Measurements from ENCODE around the gene SHOX. TPM values are rescaled to one million over a fixed set of nuclear protein-coding genes. Genes with fewer than 3 reads are reported as not detected.
A peak's percentile ranks its signal among the peaks of the same experiment; 100 is the strongest.
"Not testable (repeated sequence)": the region's sequence is repeated elsewhere in the genome, so short reads cannot be mapped to it uniquely, and the experiment has no call there.

The SHOX gene
- total RNA-seq, 1 donor from 2014 or later, result not detected

DNA sequence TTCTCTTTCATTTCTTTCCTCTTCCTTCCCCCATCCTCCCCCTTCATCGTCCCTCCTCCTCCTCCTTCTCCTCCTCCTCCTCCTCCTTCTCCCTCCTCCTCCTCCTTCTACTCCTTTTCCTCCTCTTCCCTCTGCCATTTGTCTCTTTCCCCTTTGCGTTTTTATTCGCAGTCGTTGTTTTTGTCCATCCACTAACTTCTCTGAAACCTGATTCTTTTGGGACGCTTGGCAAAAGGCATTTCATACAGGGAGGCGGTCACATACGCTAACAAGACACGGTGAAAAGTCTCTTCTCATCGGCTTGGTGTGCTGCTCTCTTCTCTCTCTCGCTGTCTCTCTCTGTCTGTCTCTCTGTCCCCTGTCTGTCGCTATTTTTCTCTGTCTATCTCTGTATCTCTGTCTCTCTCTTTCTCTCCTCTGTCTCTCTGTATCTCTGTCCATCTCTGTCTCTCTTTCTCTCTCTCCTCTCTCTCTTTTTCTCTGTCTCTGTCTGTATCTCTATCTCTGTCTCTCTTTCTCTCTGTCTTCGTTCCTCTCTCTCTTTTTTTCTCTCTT, 5.4 kb upstream of the SHOX start:
- H2AFZ ChIP-seq (replicated peaks), result no peak overlapping the region
- no peak for DNase-seq (ENCODE audit: low spot score)
- H3K4me3 ChIP-seq, result no peak overlapping the region
- peaks cover 38% of the 10 kb centered on the region for H3F3A ChIP-seq (ENCODE audit: low read depth)
- Mint-ChIP-seq H3K36me3 (no peaks in the 10 kb centered on the region), H3K27me3 (ENCODE audit: insufficient read depth, low read depth) (peaks cover 79% of the 10 kb centered on the region), H3K9me3 (no peaks in the 10 kb centered on the region), H3K27ac (no peak overlapping the region), H3K4me1 (peaks cover 3% of the 10 kb centered on the region), H3K4me3 (no peak overlapping the region)
- H4K20me1 ChIP-seq (ENCODE audit: low read depth), result peaks cover 74% of the 10 kb centered on the region
- H3K4me2 ChIP-seq, result no peak overlapping the region
- no peaks in the 10 kb centered on the region for H3K9me3 ChIP-seq (ENCODE audit: low read depth)
- no peak overlapping the region for H3K27ac ChIP-seq
- H3K4me1 ChIP-seq, result peaks cover 17% of the 10 kb centered on the region
- no peaks in the 10 kb centered on the region for H3K79me2 ChIP-seq (ENCODE audit: low read depth)
- H3K36me3 ChIP-seq, result no peaks in the 10 kb centered on the region
- H3K9ac ChIP-seq, result no peak overlapping the region
- peaks cover 100% of the 10 kb centered on the region for H3K27me3 ChIP-seq
- TF ChIP-seq EZH2phosphoT487 (IDR thresholded peaks at IDR 0.05) (no peak), EZH2 (IDR thresholded peaks at IDR 0.05) (no peak)
- TF ChIP-seq, protein P1, sequence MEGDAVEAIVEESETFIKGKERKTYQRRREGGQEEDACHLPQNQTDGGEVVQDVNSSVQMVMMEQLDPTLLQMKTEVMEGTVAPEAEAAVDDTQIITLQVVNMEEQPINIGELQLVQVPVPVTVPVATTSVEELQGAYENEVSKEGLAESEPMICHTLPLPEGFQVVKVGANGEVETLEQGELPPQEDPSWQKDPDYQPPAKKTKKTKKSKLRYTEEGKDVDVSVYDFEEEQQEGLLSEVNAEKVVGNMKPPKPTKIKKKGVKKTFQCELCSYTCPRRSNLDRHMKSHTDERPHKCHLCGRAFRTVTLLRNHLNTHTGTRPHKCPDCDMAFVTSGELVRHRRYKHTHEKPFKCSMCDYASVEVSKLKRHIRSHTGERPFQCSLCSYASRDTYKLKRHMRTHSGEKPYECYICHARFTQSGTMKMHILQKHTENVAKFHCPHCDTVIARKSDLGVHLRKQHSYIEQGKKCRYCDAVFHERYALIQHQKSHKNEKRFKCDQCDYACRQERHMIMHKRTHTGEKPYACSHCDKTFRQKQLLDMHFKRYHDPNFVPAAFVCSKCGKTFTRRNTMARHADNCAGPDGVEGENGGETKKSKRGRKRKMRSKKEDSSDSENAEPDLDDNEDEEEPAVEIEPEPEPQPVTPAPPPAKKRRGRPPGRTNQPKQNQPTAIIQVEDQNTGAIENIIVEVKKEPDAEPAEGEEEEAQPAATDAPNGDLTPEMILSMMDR (IDR thresholded peaks at IDR 0.05), result no peak

DNA sequence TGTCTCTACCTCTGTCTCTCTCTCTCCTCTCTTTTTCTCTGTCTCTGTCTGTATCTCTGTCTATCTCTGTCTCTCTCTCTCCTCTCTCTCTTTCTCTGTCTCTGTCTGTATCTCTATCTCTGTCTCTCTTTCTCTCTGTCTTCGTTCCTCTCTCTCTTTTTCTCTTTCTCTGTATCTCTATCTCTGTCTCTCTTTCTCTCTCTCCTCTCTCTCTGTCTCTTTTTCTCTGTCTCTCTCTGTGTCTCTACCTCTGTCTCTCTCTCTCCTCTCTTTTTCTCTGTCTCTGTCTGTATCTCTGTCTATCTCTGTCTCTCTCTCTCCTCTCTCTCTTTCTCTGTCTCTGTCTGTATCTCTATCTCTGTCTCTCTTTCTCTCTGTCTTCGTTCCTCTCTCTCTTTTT, 4.5 kb upstream of the SHOX start:
- peaks cover 79% of the 10 kb centered on the region for H3K27me3 Mint-ChIP-seq (ENCODE audit: insufficient read depth, low read depth)
- not testable (repeated sequence) for H3K36me3 Mint-ChIP-seq

DNA sequence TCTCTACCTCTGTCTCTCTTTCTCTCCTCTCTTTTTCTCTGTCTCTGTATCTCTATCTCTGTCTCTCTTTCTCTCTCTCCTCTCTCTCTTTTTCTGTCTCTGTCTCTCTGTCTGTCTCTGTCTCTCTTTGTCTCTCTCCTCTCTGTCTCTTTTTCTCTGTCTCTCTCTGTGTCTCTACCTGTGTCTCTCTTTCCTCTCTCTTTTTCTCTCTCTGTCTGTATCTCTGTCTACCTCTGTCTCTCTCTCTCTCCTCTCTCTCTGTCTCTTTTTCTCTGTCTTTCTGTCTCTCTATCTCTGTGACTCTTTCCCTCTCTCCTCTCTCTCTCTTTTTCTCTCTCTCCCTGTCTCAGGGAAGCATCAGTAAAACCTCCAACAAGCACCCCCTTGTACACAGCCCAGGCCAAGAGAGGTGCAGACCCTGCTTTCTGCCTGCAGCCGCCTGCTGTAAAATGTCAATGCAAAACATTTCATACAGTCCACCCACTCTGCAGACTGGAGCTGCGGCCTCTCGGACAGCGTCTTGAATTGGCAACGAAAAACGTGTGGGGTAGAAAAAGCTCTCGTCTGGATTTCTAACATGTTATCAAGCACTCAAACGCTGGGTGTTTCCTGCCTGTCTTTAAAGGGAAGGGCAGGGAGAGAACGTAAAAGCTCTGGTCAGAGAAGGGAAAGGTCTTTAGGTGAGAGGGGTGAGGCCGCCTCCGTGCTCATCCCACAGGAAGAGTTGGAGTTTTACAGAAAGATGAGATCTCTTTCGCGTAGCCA, 3.7 kb upstream of the SHOX start:
- no peaks in the 10 kb centered on the region for H3K36me3 Mint-ChIP-seq
- Histone ChIP-seq H3F3A (ENCODE audit: low read depth) (peaks cover 50% of the 10 kb centered on the region), H3K36me3 (no peaks in the 10 kb centered on the region), H3K27ac (no peak overlapping the region), H3K4me2 (peak overlapping the region; percentile 25), H3K79me2 (ENCODE audit: low read depth) (no peaks in the 10 kb centered on the region), H3K9me3 (ENCODE audit: low read depth) (no peaks in the 10 kb centered on the region), H3K4me1 (peaks cover 19% of the 10 kb centered on the region), H3K9ac (no peak overlapping the region), H3K27me3 (peaks cover 100% of the 10 kb centered on the region), H3K4me3 (no peak overlapping the region), H4K20me1 (ENCODE audit: low read depth) (peaks cover 79% of the 10 kb centered on the region), H2AFZ (replicated peaks) (no peak overlapping the region)
- no peaks in the 10 kb centered on the region for H3K9me3 Mint-ChIP-seq
- H3K27ac Mint-ChIP-seq, result no peak overlapping the region
- H3K4me3 Mint-ChIP-seq, result no peak overlapping the region
- peaks cover 80% of the 10 kb centered on the region for H3K27me3 Mint-ChIP-seq (ENCODE audit: insufficient read depth, low read depth)
- peak; percentile 50 for DNase-seq (ENCODE audit: low spot score)
- TF ChIP-seq, protein P1 (IDR thresholded peaks at IDR 0.05), result no peak
- peak; percentile 92 for TF ChIP-seq EZH2 (IDR thresholded peaks at IDR 0.05)
- peak; percentile 59 for TF ChIP-seq EZH2phosphoT487 (IDR thresholded peaks at IDR 0.05)
- peaks cover 3% of the 10 kb centered on the region for H3K4me1 Mint-ChIP-seq

More for the DNA sequence above, 4.5 kb upstream of the SHOX start:
- not testable (repeated sequence) for H3K36me3 ChIP-seq; H3K4me1 Mint-ChIP-seq; H3K79me2 ChIP-seq (ENCODE audit: low read depth); DNase-seq (ENCODE audit: low spot score); H3K27ac ChIP-seq; H2AFZ ChIP-seq (replicated peaks); H3K9me3 ChIP-seq (ENCODE audit: low read depth); H3K4me3 ChIP-seq; H3K27ac Mint-ChIP-seq; H3K9ac ChIP-seq; H3K9me3 Mint-ChIP-seq; H3K4me3 Mint-ChIP-seq; H3K4me2 ChIP-seq
- Histone ChIP-seq H3K4me1 (peaks cover 19% of the 10 kb centered on the region), H4K20me1 (ENCODE audit: low read depth) (peaks cover 74% of the 10 kb centered on the region), H3K27me3 (peaks cover 100% of the 10 kb centered on the region), H3F3A (ENCODE audit: low read depth) (peaks cover 46% of the 10 kb centered on the region)

DNA sequence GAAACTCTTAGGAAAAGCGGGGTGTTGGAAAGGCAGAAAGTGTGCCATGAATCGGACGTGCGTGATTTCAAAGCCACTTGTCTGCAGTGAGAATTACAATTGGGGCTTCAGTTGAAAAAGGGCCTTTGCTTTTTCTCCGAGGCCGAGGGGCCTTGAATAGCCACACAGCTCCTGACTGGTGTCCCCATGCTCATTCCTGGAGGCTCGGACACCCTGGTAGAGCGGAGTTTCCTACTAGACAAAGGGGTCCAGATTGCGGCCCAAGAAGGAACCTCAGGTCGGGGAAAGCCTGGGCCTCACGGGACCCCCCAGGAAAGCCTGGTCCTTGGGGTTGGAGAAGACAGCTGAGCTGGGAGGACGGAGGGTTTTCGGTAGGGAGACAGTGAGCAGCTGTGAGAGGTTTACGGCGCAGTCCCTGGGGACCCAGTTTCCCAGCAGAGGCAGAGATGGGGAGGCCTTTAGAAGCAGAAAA, 3.0 kb upstream of the SHOX start:
- Histone ChIP-seq H3F3A (ENCODE audit: low read depth) (peaks cover 56% of the 10 kb centered on the region), H3K4me2 (peak overlapping the region; percentile 25), H2AFZ (replicated peaks) (no peak overlapping the region), H3K9me3 (ENCODE audit: low read depth) (no peaks in the 10 kb centered on the region), H4K20me1 (ENCODE audit: low read depth) (peaks cover 80% of the 10 kb centered on the region), H3K27ac (no peak overlapping the region), H3K9ac (no peak overlapping the region), H3K36me3 (no peaks in the 10 kb centered on the region), H3K27me3 (peaks cover 100% of the 10 kb centered on the region), H3K79me2 (ENCODE audit: low read depth) (no peaks in the 10 kb centered on the region), H3K4me1 (peaks cover 19% of the 10 kb centered on the region), H3K4me3 (no peak overlapping the region)
- peak; percentile 56 for DNase-seq (ENCODE audit: low spot score)
- H3K4me1 Mint-ChIP-seq, result peaks cover 3% of the 10 kb centered on the region
- no peaks in the 10 kb centered on the region for H3K9me3 Mint-ChIP-seq
- TF ChIP-seq, protein P1 (IDR thresholded peaks at IDR 0.05), result no peak
- TF ChIP-seq EZH2phosphoT487 (IDR thresholded peaks at IDR 0.05) (peak; percentile 47), EZH2 (IDR thresholded peaks at IDR 0.05) (peak; percentile 89)
- no peaks in the 10 kb centered on the region for H3K36me3 Mint-ChIP-seq
- peaks cover 80% of the 10 kb centered on the region for H3K27me3 Mint-ChIP-seq (ENCODE audit: insufficient read depth, low read depth)
- no peak overlapping the region for H3K27ac Mint-ChIP-seq
- H3K4me3 Mint-ChIP-seq, result no peak overlapping the region

Measured in neural progenitor cell (in vitro differentiated cells).